ENCODE results near the gene GTF2F2.
A peak's percentile ranks its signal among the peaks of the same experiment; 100 is the strongest.

GRCh38 chr13:45280751-45281634, 160.7 kb downstream of the GTF2F2 start:
- TF ChIP-seq, protein P1, sequence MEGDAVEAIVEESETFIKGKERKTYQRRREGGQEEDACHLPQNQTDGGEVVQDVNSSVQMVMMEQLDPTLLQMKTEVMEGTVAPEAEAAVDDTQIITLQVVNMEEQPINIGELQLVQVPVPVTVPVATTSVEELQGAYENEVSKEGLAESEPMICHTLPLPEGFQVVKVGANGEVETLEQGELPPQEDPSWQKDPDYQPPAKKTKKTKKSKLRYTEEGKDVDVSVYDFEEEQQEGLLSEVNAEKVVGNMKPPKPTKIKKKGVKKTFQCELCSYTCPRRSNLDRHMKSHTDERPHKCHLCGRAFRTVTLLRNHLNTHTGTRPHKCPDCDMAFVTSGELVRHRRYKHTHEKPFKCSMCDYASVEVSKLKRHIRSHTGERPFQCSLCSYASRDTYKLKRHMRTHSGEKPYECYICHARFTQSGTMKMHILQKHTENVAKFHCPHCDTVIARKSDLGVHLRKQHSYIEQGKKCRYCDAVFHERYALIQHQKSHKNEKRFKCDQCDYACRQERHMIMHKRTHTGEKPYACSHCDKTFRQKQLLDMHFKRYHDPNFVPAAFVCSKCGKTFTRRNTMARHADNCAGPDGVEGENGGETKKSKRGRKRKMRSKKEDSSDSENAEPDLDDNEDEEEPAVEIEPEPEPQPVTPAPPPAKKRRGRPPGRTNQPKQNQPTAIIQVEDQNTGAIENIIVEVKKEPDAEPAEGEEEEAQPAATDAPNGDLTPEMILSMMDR (conservative IDR thresholded peaks at IDR 0.05; ENCODE audit: low read length), result peak; percentile 80
- TF ChIP-seq EZH2phosphoT487 (IDR thresholded peaks at IDR 0.05; ENCODE audit: borderline replicate concordance, low read depth, low read length), result no peak
